Gastrocnemius medialis (tissue), 4 donors: ENCODE measurements around the gene C3orf62. TPM values are rescaled to one million over a fixed set of nuclear protein-coding genes. Genes with fewer than 3 reads are reported as not detected.

Experiments
- ATAC-seq, 2 donors: fragments of 150-250 bp; one replicate each; pipeline ENCODE4 v1.9.1; 2016
- DNase-seq, 2 donors: peaks; one replicate each; pipeline ENCODE4 v3.0.0-alpha.2; 2019
- H3K27ac ChIP-seq, 4 donors: fragments of 200-600 bp; sonication (generic); 1 replicate in 1 of 4; 2 replicates in 3 of 4; pipeline ENCODE4 v1.5.1; 2016 to 2018; ENCODE audit warnings: mild to moderate bottlenecking in 2 of 4, moderate library complexity in 1 of 4
- H3K27me3 ChIP-seq, 3 donors: fragments of 200-600 bp; sonication (generic) in 2 of 3; 1 replicate in 1 of 3; 2 replicates in 2 of 3; pipeline versions ENCODE4 v1.5.1 to v1.6.0; 2016 to 2019; ENCODE audit warnings: mild to moderate bottlenecking in 1 of 3, moderate library complexity in 1 of 3
- H3K36me3 ChIP-seq, 2 donors: fragments of 200-600 bp; sonication (generic) in 1 of 2; one replicate each; pipeline ENCODE4 v1.5.1; 2017 to 2018
- H3K4me1 ChIP-seq, 2 donors: fragments of 200-600 bp; sonication (generic) in 1 of 2; one replicate each; pipeline ENCODE4 v1.5.1; 2016 to 2017; ENCODE audit warnings: mild to moderate bottlenecking in 2 of 2
- H3K4me3 ChIP-seq, 4 donors: fragments of 200-600 bp; sonication (generic) in 3 of 4; 1 replicate in 1 of 4; 2 replicates in 3 of 4; pipeline ENCODE4 v1.5.1; 2016 to 2019; ENCODE audit warnings: mild to moderate bottlenecking in 2 of 4
- H3K9me3 ChIP-seq, 3 donors: fragments of 200-600 bp; sonication (generic) in 2 of 3; 1 replicate in 1 of 3; 2 replicates in 2 of 3; pipeline ENCODE4 v1.5.1; 2016 to 2019
- CTCF ChIP-seq, 5 experiments: fragments of 450-650 bp in 3 of 5; fragments of 200-600 bp in 2 of 5; sonication (generic) in 2 of 5; IDR thresholded peaks in 4 of 5; conservative IDR thresholded peaks in 1 of 5; 1 replicate in 4 of 5; 2 replicates in 1 of 5; pipeline ENCODE4 v1.5.1; 2016 to 2019; ENCODE audit warnings: antibody characterized with exemption in 5 of 5, mild to moderate bottlenecking in 3 of 5, moderate library complexity in 3 of 5
- POLR2A ChIP-seq, 2 donors: fragments of 450-650 bp; IDR thresholded peaks; one replicate each; pipeline ENCODE4 v1.6.1; 2017; ENCODE audit warnings: antibody characterized with exemption in 2 of 2, mild to moderate bottlenecking in 2 of 2, moderate library complexity in 2 of 2
- in situ Hi-C, 4 donors: fragments of 200-750 bp; cut with MboI; loops; one replicate each; pipeline versions ENCODE4 v1.15.0 to v1.8.0; 2017; ENCODE audit warnings: low sequenced_read_pairs in 4 of 4
- intact Hi-C: fragments of 100-400 bp; cut with DNase I; formaldehyde crosslinking; loops from one replicate; pipeline ENCODE4 v1.15.1; 2023; ENCODE audit warnings: low total_unique reads
- total RNA-seq, 4 donors: library from RNA; depleted of rRNA; stranded (reverse); fragments of >200 nt; gene quantifications; one replicate each; pipeline versions ENCODE4 v1.1.0 to v1.2.3, GENCODE V29; 2016

C3orf62 gene
- total RNA-seq, 4 donors from 2014 or later: 0.78 to 1.9 (median 1.3) TPM

DNA sequence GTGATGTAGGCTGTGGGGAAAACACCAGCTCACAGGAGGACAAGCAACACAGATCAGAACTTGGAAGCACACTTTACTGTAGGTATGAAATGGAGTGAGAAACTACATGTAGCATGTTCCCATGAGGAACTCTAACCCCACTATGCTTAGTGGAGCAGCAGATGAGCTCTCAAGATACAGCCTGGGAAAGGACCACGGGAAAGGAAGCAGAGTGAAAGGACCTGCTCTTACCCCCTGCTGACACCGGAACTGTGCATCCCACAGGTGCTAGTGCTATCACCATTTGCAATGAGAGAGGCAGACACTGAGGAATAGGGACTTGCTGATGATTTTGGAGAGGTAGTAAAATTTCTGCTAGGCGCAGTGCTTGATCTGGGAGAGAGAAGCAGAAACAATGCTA is 34.3 kb upstream of the C3orf62 start:
- DNase-seq (no peak), ATAC-seq (no peak)
- Histone ChIP-seq H3K4me1 (peaks cover 0 to 8% of the 10 kb centered on the region in 2 donors), H3K27me3 (no peaks in the 10 kb centered on the region), H3K9me3 (no peaks in the 10 kb centered on the region), H3K36me3 (peaks cover 0 to 55% of the 10 kb centered on the region in 2 donors), H3K27ac (no peak overlapping the region), H3K4me3 (no peak overlapping the region)
- intact Hi-C loops (no loop called here), in situ Hi-C loops (no loop called here)
- TF ChIP-seq POLR2A (IDR thresholded peaks at IDR 0.05) (no peak), CTCF (IDR thresholded peaks at IDR 0.05 in 4 of 5, conservative IDR thresholded peaks at IDR 0.05 in 1 of 5) (no peak)

DNA sequence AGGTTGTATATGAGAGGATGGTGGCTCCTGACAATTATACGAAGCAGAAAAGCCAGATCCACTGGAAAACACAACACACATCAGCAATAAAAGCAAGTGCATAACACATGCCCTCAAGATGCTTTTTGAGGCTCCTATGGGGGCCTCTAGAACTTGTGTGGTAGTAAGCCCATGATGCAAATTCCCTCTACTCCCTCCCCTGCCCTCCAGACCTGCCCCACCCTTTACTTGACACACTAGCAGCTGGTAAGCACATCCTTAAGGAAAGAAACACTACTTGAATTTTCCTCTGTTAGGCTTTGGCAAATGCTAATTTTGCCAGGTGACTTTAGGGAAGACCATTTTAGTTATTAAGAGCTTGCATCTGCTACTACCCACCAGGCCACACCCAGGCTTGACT is 33.6 kb upstream of the C3orf62 start:
- TF ChIP-seq CTCF (IDR thresholded peaks at IDR 0.05 in 4 of 5, conservative IDR thresholded peaks at IDR 0.05 in 1 of 5): no peak
- Histone ChIP-seq H3K4me1 (peaks cover 0 to 8% of the 10 kb centered on the region in 2 donors), H3K27me3 (no peaks in the 10 kb centered on the region), H3K9me3 (no peaks in the 10 kb centered on the region), H3K27ac (no peak overlapping the region), H3K4me3 (no peak overlapping the region), H3K36me3 (peaks cover 0 to 54% of the 10 kb centered on the region in 2 donors)
- intact Hi-C loops (no loop called here), in situ Hi-C loops (no loop called here)
- ATAC-seq: no peak
- no peak for DNase-seq

DNA sequence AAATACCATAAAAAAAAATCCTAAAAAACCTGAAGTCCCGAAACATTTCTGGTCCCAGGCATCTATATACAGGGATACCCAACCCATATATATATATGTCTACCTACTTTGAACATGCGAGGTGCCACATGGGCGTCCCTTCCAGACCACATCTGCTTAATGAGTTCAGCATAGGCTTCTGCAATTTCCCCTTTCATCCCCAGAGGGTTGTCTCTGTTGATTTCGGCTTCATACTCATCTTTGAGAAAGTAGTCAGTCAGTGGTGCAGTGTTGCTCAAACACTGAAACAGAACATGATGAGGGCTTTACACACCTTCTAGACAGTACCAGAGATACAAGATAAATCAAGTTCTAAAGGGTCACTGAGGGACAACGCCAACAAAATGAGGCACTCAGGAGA is 28.6 kb upstream of the C3orf62 start:
- Histone ChIP-seq H3K4me3 (no peak overlapping the region), H3K27ac (no peak overlapping the region), H3K9me3 (no peaks in the 10 kb centered on the region), H3K27me3 (no peaks in the 10 kb centered on the region), H3K4me1 (no peaks in the 10 kb centered on the region), H3K36me3 (peaks cover 0 to 74% of the 10 kb centered on the region in 2 donors)
- TF ChIP-seq POLR2A (IDR thresholded peaks at IDR 0.05) (no peak), CTCF (IDR thresholded peaks at IDR 0.05 in 4 of 5, conservative IDR thresholded peaks at IDR 0.05 in 1 of 5) (no peak)
- intact Hi-C loops: no loop called here
- ATAC-seq (no peak), DNase-seq (no peak)
- in situ Hi-C loops: no loop called here

- peaks cover 2% of the 10 kb centered on the region in 2 donors for H3K4me1 ChIP-seq
- no peaks in the 10 kb centered on the region for H3K9me3 ChIP-seq
- in situ Hi-C loops (no loop called here), intact Hi-C loops (no loop called here)
- H3K4me3 ChIP-seq: no peak overlapping the region
- peaks cover 0 to 88% of the 10 kb centered on the region in 2 donors for H3K36me3 ChIP-seq
- H3K27me3 ChIP-seq: no peaks in the 10 kb centered on the region
- DNase-seq: no peak
- no peak overlapping the region for H3K27ac ChIP-seq
- no peak for TF ChIP-seq POLR2A (IDR thresholded peaks at IDR 0.05)
- TF ChIP-seq CTCF (IDR thresholded peaks at IDR 0.05 in 4 of 5, conservative IDR thresholded peaks at IDR 0.05 in 1 of 5): no peak
- no peak for ATAC-seq
Observed at GRCh38 chr3:49302613-49303012, 25.6 kb upstream of the C3orf62 start.

GRCh38 chr3:49300595-49300994 is 23.6 kb upstream of the C3orf62 start:
- H3K27ac ChIP-seq: peak overlapping the region in 2 of 4 donors; percentile 26 to 89
- no peaks in the 10 kb centered on the region for H3K27me3 ChIP-seq
- ATAC-seq: peak in 1 of 2 donors; percentile 56
- TF ChIP-seq CTCF (IDR thresholded peaks at IDR 0.05 in 4 of 5, conservative IDR thresholded peaks at IDR 0.05 in 1 of 5) (no peak), POLR2A (IDR thresholded peaks at IDR 0.05) (no peak)
- H3K4me3 ChIP-seq: no peak overlapping the region
- intact Hi-C loops (no loop called here), in situ Hi-C loops (no loop called here)
- peaks cover 0 to 82% of the 10 kb centered on the region in 2 donors for H3K36me3 ChIP-seq
- no peaks in the 10 kb centered on the region for H3K9me3 ChIP-seq
- peaks cover 17 to 22% of the 10 kb centered on the region in 2 donors for H3K4me1 ChIP-seq
- no peak for DNase-seq
